K562 (cell line): ENCODE results near the gene DIS3L2.

Source experiments
- ARNT ChIP-seq, 2 experiments: fragments of 450-650 bp; IDR thresholded peaks; 2 replicates each; pipeline ENCODE4 v1.6.1; 2016; ENCODE audit warnings: mild to moderate bottlenecking in 1 of 2
- EGR1 ChIP-seq: fragments of 450-650 bp; conservative IDR thresholded peaks from 2 replicates; pipeline ENCODE4 v1.6.1; 2017; ENCODE audit warnings: mild to moderate bottlenecking
- GABPB2 ChIP-seq: fragments of 250-450 bp; sonication (Bioruptor Pico); conservative IDR thresholded peaks from 2 replicates; pipeline ENCODE4 v1.5.1; 2021; ENCODE audit warnings: mild to moderate bottlenecking
- HDAC6 ChIP-seq: IDR thresholded peaks from 2 replicates; pipeline ENCODE4 v1.6.1; 2012; ENCODE audit warnings: low read depth, mild to moderate bottlenecking, control low read depth, inconsistent platforms, low read length, moderate library complexity
- NR1H2 ChIP-seq: sonication (generic); formaldehyde crosslinking; IDR thresholded peaks from 2 replicates; pipeline ENCODE4 v1.4.0; 2020; ENCODE audit warnings: mild to moderate bottlenecking, missing genetic modification reagents
- POLR2A ChIP-seq: fragments of 450-650 bp; conservative IDR thresholded peaks from 2 replicates; pipeline ENCODE4 v1.6.1; 2016
- RBBP5 ChIP-seq: fragments of 200-600 bp; sonication (generic); IDR thresholded peaks from 2 replicates; pipeline ENCODE4 v1.6.1; 2012; ENCODE audit warnings: borderline replicate concordance, mild to moderate bottlenecking, low read length, control low read depth, inconsistent platforms; ENCODE audit not compliant: insufficient read depth, poor library complexity, severe bottlenecking
- SMARCB1 ChIP-seq: IDR thresholded peaks from 2 replicates; pipeline ENCODE4 v1.6.1; 2011; ENCODE audit warnings: improper control_type of control experiment, low read depth; ENCODE audit not compliant: insufficient read length
- SP2 ChIP-seq: IDR thresholded peaks from 2 replicates; pipeline ENCODE4 v1.6.1; 2011; ENCODE audit warnings: mild to moderate bottlenecking, low read depth, low read length, moderate library complexity; ENCODE audit not compliant: poor library complexity, severe bottlenecking; ENCODE audit errors: extremely low read depth
- ZC3H8 ChIP-seq: fragments of 450-650 bp; IDR thresholded peaks from 2 replicates; pipeline ENCODE4 v1.6.1; 2017
- TF ChIP-seq, protein P1 (sequence below): fragments of 450-650 bp; formaldehyde crosslinking; IDR thresholded peaks from 2 replicates; pipeline ENCODE4 v1.4.0; 2020; ENCODE audit warnings: mild to moderate bottlenecking
- TF ChIP-seq, protein P2 (sequence below), 2 experiments: fragments of 450-650 bp; IDR thresholded peaks; 2 replicates each; pipeline ENCODE4 v1.6.1; 2016

DNA sequence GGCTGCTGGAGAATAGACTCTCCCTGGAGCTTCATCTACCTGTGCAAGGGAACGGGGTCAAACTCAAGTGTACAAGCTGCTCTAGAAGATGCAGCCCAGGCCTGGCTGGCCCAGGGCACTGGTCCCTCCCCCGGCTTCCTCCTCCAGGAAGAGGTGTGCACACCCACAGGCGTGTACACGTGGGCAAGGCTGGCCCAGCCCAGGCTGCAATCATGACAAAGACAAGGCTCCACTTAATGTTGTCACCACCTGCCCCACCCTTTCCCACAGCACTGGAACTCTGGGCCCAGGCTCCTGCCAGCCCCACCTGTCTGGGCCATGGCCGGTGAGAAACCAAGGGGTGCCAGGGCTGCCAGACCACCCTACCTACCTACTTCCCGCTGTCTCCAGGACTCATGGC is 387.4 kb downstream of the DIS3L2 start:
- TF ChIP-seq GABPB2: no peak
- no peak for TF ChIP-seq HDAC6
- no peak for TF ChIP-seq POLR2A
- TF ChIP-seq RBBP5: no peak
- TF ChIP-seq, protein P1, sequence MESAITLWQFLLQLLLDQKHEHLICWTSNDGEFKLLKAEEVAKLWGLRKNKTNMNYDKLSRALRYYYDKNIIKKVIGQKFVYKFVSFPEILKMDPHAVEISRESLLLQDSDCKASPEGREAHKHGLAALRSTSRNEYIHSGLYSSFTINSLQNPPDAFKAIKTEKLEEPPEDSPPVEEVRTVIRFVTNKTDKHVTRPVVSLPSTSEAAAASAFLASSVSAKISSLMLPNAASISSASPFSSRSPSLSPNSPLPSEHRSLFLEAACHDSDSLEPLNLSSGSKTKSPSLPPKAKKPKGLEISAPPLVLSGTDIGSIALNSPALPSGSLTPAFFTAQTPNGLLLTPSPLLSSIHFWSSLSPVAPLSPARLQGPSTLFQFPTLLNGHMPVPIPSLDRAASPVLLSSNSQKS (CRISPR knock-in tag): no peak
- TF ChIP-seq NR1H2 (CRISPR knock-in tag): no peak
- TF ChIP-seq ZC3H8: no peak
- no peak for TF ChIP-seq EGR1
- TF ChIP-seq SMARCB1: no peak
- no peak for TF ChIP-seq SP2
- no peak for TF ChIP-seq ARNT (IDR thresholded peaks at IDR 0.05)
- TF ChIP-seq, protein P2, sequence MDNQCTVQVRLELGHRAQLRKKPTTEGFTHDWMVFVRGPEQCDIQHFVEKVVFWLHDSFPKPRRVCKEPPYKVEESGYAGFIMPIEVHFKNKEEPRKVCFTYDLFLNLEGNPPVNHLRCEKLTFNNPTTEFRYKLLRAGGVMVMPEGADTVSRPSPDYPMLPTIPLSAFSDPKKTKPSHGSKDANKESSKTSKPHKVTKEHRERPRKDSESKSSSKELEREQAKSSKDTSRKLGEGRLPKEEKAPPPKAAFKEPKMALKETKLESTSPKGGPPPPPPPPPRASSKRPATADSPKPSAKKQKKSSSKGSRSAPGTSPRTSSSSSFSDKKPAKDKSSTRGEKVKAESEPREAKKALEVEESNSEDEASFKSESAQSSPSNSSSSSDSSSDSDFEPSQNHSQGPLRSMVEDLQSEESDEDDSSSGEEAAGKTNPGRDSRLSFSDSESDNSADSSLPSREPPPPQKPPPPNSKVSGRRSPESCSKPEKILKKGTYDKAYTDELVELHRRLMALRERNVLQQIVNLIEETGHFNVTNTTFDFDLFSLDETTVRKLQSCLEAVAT (IDR thresholded peaks at IDR 0.05): no peak
